GM18907 (cell line): Measurements from ENCODE around the gene HNF4A.
"Not testable (repeated sequence)": the region's sequence is repeated elsewhere in the genome, so short reads cannot be mapped to it uniquely, and the experiment has no call there.

Source experiments
- ATAC-seq: cut with Tn5 transposase; IDR thresholded peaks from one replicate; pipeline ENCODE4 v1.9.1; 2021; ENCODE audit warnings: mild to moderate bottlenecking, moderate library complexity; ENCODE audit not compliant: unreplicated experiment

Gene HNF4A

DNA sequence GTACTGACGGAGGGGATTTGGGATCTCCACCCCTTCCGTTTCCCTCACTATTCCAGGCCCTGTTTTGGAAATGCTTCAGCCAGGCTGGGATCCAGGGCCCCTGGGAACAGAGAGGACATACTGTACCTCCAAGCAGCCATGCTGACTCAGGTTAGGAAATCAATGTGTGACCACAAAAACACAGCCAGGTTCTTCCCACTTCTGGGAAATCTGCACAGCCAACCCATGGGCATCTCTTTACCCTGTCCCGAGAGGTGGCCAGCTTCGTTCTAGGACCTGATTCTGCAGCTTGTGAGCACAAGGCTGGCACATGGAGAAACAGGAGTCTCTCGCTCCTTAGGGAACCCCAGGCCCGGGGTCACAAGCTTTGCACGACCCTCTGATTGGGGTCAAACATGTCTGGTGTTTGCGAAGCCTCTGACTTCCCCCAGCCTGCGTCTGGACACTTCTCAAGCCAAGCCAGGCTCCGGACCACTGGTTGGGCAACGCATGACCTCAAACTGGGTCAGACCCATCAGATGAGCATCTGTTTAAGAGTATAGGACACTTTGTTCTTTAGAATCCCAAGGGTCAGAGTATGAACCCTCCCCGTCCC is 111.9 kb downstream of the HNF4A start:
- no peak for ATAC-seq

DNA sequence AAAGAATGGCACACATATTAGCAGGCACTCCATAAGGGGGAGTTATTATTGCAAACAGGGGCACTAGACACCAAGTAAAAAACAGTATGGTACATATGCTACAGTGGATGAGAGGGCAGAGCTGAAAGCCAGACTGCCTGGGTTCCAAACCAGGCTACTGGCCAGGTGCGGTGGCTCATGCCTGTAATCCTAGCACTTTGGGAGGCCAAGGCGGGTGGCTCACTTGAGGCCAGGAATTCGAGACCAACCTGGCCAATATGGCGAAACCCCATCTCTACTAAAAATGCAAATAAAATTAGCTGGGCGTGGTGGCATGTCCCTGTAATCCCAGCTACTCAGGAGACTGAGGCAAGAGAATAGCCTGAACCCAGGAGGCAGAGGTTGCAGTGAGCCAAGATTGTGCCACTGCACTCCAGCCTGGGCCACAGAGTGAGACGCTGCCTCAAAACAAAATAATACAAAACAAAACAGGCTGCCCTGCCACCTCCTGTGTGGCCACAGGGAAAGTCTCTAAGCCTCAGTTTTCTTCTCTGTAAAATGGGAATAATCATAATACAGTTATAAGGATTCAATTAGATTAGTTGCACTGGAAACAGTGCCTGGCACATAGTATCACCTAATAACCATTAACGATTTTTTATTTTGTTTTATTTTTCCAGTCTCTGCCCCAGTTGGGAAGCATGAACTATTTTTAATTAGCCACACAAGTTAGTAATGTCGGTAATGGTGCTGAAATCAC is 112.7 kb downstream of the HNF4A start:
- ATAC-seq = no peak

- ATAC-seq = no peak
These were observed 114.8 kb downstream of the HNF4A start for GRCh38 chr20:44470327-44470726.

GRCh38 chr20:44471481-44471882 is 116.0 kb downstream of the HNF4A start:
- ATAC-seq = no peak

- ATAC-seq = not testable (repeated sequence)
These were observed 116.8 kb downstream of the HNF4A start for GRCh38 chr20:44472283-44472682.

- ATAC-seq = peak; percentile 2
These were observed 119.8 kb downstream of the HNF4A start for GRCh38 chr20:44475372-44475693.

DNA sequence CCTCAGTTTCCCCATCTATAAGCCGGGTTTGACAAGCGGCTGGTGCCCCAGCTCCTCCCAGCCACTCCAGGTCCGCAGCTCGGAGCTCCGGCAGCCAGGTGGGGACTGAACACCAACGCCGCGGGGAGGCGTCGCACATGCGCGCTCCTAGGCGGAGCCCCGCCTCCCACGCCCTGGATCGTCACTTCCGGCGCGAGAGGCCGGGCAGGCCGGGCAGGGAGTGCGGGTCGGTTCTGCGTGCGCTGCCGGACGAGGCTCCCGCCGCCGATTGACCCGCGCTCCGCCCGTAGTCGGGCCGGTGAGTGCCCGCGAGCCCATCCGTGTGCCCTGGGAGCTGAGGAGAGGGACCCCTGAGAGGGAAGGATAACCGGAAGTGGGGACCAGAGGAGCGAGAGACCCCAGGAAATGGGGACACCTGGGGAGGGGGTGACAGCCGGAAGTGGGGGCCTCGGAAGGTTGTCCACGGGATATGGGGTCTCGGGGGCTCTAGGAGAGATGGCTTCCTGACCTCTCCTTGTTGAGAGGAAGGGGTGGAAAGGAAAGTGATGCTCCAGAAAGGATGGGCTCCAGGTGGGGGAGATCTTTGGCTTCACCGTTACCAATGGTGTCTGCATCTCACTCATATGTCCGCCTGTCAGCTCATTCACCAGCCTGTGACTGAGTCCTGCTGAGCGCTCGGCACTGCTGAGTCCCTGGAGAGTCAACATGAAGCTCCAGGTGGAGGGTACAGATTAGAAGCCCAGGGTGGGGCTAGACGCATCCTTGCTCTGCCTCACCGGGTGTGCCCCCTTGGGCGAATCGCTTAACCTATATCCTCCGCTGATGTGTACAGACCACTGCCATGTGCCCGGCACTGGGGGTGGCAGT is 120.4 kb downstream of the HNF4A start, which contains the start of gene TTPAL:
TTPAL (plus strand) TSS at position 181 of the 867 bp plus-strand sequence. CDS start 4,126 bp downstream, outside the sequence.
- peak; percentile 77 for ATAC-seq

- ATAC-seq = no peak
These were observed 121.7 kb downstream of the HNF4A start for GRCh38 chr20:44477151-44477550.

GRCh38 chr20:44478206-44478605 is 122.7 kb downstream of the HNF4A start:
- no peak for ATAC-seq

DNA sequence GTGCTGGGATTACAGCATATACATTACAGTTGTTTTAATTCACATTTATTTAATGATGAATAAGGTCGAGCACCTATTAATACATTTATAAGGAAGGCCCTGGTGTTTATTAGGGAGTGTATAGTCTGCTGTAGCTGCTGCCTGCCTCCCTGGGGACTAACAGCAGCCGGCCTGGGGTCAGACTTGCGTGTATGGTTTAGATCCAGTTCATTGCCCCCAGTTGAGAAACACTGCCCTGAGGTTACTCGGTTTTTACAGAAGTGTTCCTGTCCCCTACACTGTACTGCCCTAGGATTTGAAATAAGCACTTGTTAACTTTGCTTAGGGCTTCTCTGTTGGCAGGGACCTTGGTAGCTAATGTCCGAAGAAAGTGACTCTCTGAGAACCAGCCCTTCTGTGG is 124.1 kb downstream of the HNF4A start:
- ATAC-seq = no peak

DNA sequence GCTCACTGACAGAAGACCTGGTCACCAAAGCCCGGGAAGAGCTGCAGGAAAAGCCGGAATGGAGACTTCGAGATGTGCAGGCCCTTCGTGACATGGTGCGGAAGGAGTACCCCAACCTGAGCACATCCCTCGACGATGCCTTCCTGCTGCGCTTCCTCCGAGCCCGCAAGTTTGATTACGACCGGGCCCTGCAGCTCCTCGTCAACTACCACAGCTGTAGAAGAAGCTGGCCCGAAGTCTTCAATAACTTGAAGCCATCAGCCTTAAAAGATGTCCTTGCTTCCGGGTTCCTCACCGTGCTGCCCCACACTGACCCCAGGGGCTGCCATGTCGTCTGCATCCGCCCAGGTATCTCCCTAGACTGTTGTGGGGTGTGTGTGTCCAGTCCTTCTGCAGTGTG is 124.6 kb downstream of the HNF4A start:
- no peak for ATAC-seq

DNA sequence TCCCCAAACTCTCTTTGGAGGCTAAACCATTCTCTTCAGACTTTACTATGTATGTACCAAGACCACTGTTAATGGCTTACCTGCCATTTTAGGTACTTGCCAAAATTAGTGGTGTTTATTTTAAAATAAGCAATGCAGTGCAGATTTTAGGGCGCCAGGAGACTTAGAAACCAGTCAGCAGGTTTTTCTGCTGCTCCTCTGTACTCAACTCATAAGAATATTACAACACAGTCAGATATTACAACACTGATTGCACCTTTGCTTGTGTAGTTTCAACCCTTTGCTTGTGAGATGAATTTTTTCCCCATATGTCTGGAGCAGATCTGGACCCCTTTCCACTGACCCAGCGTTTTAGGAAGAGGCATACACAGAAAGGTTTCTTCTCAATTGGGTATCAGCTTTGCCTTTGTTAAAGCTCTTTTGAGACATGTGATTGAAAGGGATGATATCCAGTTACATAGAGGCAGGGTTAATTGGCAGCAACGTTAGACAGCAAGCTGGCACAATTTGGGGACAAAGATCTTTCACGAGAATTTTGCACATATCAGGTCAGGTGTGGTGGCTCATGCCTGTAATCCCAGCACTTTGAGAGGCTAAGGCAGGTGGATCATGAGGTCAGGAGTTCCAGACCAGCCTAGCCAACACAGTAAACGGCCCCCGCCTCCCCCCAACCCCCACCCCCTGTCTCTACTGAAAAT is 126.4 kb downstream of the HNF4A start:
- no peak for ATAC-seq

- no peak for ATAC-seq
These were observed 127.6 kb downstream of the HNF4A start for GRCh38 chr20:44483112-44483511.
